HepG2 (cell line): Measurements from ENCODE around the gene LCORL. TPM values are rescaled to one million over a fixed set of nuclear protein-coding genes. Genes with fewer than 3 reads are reported as not detected.
A peak's percentile ranks its signal among the peaks of the same experiment; 100 is the strongest.

ENCODE experiments used
- CEBPB ChIP-seq: IDR thresholded peaks from 2 replicates; pipeline ENCODE4 v1.6.1; 2011; ENCODE audit warnings: low read depth, low read length, improper control_type of control experiment, borderline replicate concordance
- ELF1 ChIP-seq: sonication (generic); formaldehyde crosslinking; IDR thresholded peaks from 2 replicates; pipeline ENCODE4 v1.4.0; 2020; ENCODE audit warnings: missing genetic modification reagents
- ESRRA ChIP-seq: sonication (generic); formaldehyde crosslinking; IDR thresholded peaks from 2 replicates; pipeline ENCODE4 v1.5.1; 2020; ENCODE audit warnings: mild to moderate bottlenecking, low read depth, missing genetic modification reagents
- EZH2 ChIP-seq: conservative IDR thresholded peaks from 2 replicates; pipeline ENCODE4 v1.6.1; 2012; ENCODE audit warnings: mild to moderate bottlenecking, low read depth, low read length, moderate library complexity
- FIP1L1 ChIP-seq: fragments of 200-400 bp; formaldehyde crosslinking; IDR thresholded peaks from 2 replicates; pipeline ENCODE4 v1.6.1; 2018; ENCODE audit warnings: low read depth, mild to moderate bottlenecking, low read length, moderate library complexity, borderline replicate concordance; ENCODE audit not compliant: insufficient read depth
- FLYWCH1 ChIP-seq: sonication (generic); formaldehyde crosslinking; IDR thresholded peaks from 2 replicates; pipeline ENCODE4 v1.8.1; 2023; ENCODE audit warnings: mild to moderate bottlenecking, missing genetic modification reagents
- FOXK1 ChIP-seq: sonication (generic); formaldehyde crosslinking; IDR thresholded peaks from 2 replicates; pipeline ENCODE4 v1.4.0; 2020; ENCODE audit warnings: low read depth, missing genetic modification reagents, borderline replicate concordance
- FOXO1 ChIP-seq: sonication (generic); formaldehyde crosslinking; IDR thresholded peaks from 2 replicates; pipeline ENCODE4 v1.4.0; 2020; ENCODE audit warnings: missing genetic modification reagents
- HCFC1 ChIP-seq: fragments of 150-350 bp; IDR thresholded peaks from 2 replicates; pipeline ENCODE4 v1.6.1; 2014; ENCODE audit warnings: low read depth, low read length
- HMG20B ChIP-seq: conservative IDR thresholded peaks from 2 replicates; pipeline ENCODE4 v1.6.1; 2016; ENCODE audit warnings: missing genetic modification reagents, missing compliant biosample characterization
- KAT7 ChIP-seq: IDR thresholded peaks from 2 replicates; pipeline ENCODE4 v1.6.1; 2018; ENCODE audit warnings: borderline replicate concordance, missing compliant biosample characterization
- KLF9 ChIP-seq: IDR thresholded peaks from 2 replicates; pipeline ENCODE4 v1.6.1; 2016; ENCODE audit warnings: low read depth
- MEIS1 ChIP-seq: sonication (generic); formaldehyde crosslinking; IDR thresholded peaks from 2 replicates; pipeline ENCODE4 v1.9.0; 2021; ENCODE audit warnings: mild to moderate bottlenecking, missing genetic modification reagents, moderate library complexity, borderline replicate concordance
- MLLT10 ChIP-seq: sonication (generic); formaldehyde crosslinking; IDR thresholded peaks from 2 replicates; pipeline ENCODE4 v1.4.0; 2020; ENCODE audit warnings: missing genetic modification reagents
- ZBTB7A ChIP-seq: sonication (generic); formaldehyde crosslinking; IDR thresholded peaks from 2 replicates; pipeline ENCODE4 v1.8.0; 2022; ENCODE audit warnings: mild to moderate bottlenecking, missing genetic modification reagents
- ZNF12 ChIP-seq: sonication (generic); formaldehyde crosslinking; IDR thresholded peaks from 2 replicates; pipeline ENCODE4 v1.5.0; 2020; ENCODE audit warnings: missing genetic modification reagents
- ZNF451 ChIP-seq: sonication (generic); formaldehyde crosslinking; IDR thresholded peaks from 2 replicates; pipeline ENCODE4 v1.5.0; 2020; ENCODE audit warnings: mild to moderate bottlenecking, missing genetic modification reagents
- ZNF484 ChIP-seq: sonication (generic); formaldehyde crosslinking; IDR thresholded peaks from 2 replicates; pipeline ENCODE4 v1.5.1; 2020; ENCODE audit warnings: mild to moderate bottlenecking, low read depth, missing genetic modification reagents, borderline replicate concordance
- ZNF496 ChIP-seq: sonication (generic); formaldehyde crosslinking; IDR thresholded peaks from 2 replicates; pipeline ENCODE4 v1.8.1; 2023; ENCODE audit warnings: mild to moderate bottlenecking, moderate library complexity, missing genetic modification reagents; ENCODE audit not compliant: insufficient replicate concordance
- ZNF530 ChIP-seq: sonication (generic); formaldehyde crosslinking; IDR thresholded peaks from 2 replicates; pipeline ENCODE4 v1.5.0; 2020; ENCODE audit warnings: low read depth, mild to moderate bottlenecking, missing genetic modification reagents
- ZNF766 ChIP-seq: sonication (generic); formaldehyde crosslinking; IDR thresholded peaks from 2 replicates; pipeline ENCODE4 v1.5.0; 2020; ENCODE audit warnings: missing genetic modification reagents, borderline replicate concordance
- ZSCAN22 ChIP-seq: sonication (generic); formaldehyde crosslinking; IDR thresholded peaks from 2 replicates; pipeline ENCODE4 v1.4.0; 2020; ENCODE audit warnings: mild to moderate bottlenecking, missing genetic modification reagents
- polyA plus RNA-seq, 8 experiments: library from polyadenylated mRNA; depleted of rRNA in 3 of 8; stranded (reverse) in 7 of 8; unstranded in 1 of 8; fragments of >200 nt; fragmentation: Illumina TruSeq in 4 of 8; extraction: Trizol in 4 of 8; gene quantifications; 2 replicates each; pipeline versions ENCODE4 v1.2.1 to v1.2.3, GENCODE V29; 2011 to 2016; ENCODE audit warnings: low read depth in 4 of 8, missing spikeins in 1 of 8, mixed read lengths in 1 of 8; ENCODE audit not compliant: insufficient read depth in 1 of 8
- total RNA-seq, 5 experiments: library from RNA; depleted of rRNA; stranded (reverse); fragments of >200 nt; fragmentation: Illumina TruSeq; extraction: Trizol; gene quantifications; 2 replicates each; pipeline ENCODE4 v1.2.3, GENCODE V29; 2016; ENCODE audit warnings: low read depth in 1 of 5
- TF ChIP-seq, protein P1 (sequence below): sonication (generic); formaldehyde crosslinking; IDR thresholded peaks from 2 replicates; pipeline ENCODE4 v1.5.0; 2020; ENCODE audit warnings: missing genetic modification reagents, mild to moderate bottlenecking, borderline replicate concordance
- TF ChIP-seq, protein P2 (sequence below): fragments of 450-650 bp; IDR thresholded peaks from 2 replicates; pipeline ENCODE4 v1.6.1; 2017; ENCODE audit warnings: mild to moderate bottlenecking
- TF ChIP-seq, protein P3 (sequence below): sonication (generic); formaldehyde crosslinking; conservative IDR thresholded peaks from 2 replicates; pipeline ENCODE4 v1.4.0; 2020; ENCODE audit warnings: missing genetic modification reagents

The LCORL gene
- total and polyA plus RNA-seq, 2 of the 13 experiments (the other 11 are each of a cell fraction or from before 2014, with no cell fraction given): 5.3 to 14.5 TPM

DNA sequence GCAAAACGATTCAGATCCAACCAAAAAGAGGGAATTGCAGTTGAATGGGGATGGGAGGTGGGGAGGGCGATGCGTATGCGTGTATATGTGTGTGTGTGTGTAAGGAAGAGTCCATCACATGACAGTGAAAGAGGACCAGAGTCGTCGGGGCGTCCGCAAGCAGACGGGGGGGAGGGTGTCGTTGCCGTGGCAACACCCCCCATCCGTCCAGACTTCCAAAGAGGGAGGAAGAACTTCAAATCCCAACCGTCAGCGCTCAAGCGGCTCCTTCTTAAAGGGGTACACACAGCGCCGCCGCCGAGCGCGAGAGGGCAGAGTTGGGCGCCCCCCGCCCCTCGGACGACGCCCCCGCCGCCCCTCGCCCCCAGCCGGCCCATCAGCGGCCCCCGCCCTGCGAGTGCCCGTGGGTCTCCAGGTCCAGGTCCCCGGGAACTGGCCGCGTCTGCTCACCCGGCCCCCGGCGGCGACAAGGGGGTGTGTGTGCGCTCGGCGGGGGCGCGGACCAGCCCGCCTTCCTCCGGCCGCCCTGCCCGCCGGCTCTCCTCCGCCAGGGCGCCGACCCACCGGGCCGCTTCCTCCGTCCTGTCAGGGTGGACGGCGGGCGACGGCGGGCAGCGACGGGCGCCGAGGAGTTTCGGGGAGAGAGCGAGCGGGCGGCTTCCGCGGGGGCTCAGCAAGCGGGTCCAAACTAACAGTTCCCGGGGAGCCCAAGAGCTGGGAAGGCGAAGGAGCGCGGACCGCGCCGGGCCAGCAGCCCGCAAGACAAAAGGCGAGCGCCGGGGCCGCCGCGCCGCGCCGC is 685 bp downstream of the LCORL start (continued):
- TF ChIP-seq MLLT10 (CRISPR knock-in tag): no peak
- no peak for TF ChIP-seq ZNF766 (CRISPR knock-in tag)
- TF ChIP-seq ZSCAN22 (CRISPR knock-in tag): no peak
- no peak for TF ChIP-seq FOXO1 (CRISPR knock-in tag)
- no peak for TF ChIP-seq HCFC1
- no peak for TF ChIP-seq EZH2
- TF ChIP-seq FLYWCH1 (CRISPR knock-in tag): 0 out of 2 replicates have a peak, but pooled peaks have one; percentile 49
- TF ChIP-seq KAT7: no peak; the same call in 1 of the 2 replicates
- TF ChIP-seq ELF1 (CRISPR knock-in tag): no peak
- TF ChIP-seq ESRRA (CRISPR knock-in tag): no peak
- TF ChIP-seq CEBPB: no peak
- TF ChIP-seq ZBTB7A: 0 out of 2 replicates have a peak, but pooled peaks have one; percentile 21
- TF ChIP-seq HMG20B (CRISPR knock-in tag): no peak
- TF ChIP-seq FIP1L1: no peak
- no peak for TF ChIP-seq ZNF530 (CRISPR knock-in tag)
- TF ChIP-seq, protein P1, sequence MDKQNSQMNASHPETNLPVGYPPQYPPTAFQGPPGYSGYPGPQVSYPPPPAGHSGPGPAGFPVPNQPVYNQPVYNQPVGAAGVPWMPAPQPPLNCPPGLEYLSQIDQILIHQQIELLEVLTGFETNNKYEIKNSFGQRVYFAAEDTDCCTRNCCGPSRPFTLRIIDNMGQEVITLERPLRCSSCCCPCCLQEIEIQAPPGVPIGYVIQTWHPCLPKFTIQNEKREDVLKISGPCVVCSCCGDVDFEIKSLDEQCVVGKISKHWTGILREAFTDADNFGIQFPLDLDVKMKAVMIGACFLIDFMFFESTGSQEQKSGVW (CRISPR knock-in tag): no peak
- TF ChIP-seq, protein P2, sequence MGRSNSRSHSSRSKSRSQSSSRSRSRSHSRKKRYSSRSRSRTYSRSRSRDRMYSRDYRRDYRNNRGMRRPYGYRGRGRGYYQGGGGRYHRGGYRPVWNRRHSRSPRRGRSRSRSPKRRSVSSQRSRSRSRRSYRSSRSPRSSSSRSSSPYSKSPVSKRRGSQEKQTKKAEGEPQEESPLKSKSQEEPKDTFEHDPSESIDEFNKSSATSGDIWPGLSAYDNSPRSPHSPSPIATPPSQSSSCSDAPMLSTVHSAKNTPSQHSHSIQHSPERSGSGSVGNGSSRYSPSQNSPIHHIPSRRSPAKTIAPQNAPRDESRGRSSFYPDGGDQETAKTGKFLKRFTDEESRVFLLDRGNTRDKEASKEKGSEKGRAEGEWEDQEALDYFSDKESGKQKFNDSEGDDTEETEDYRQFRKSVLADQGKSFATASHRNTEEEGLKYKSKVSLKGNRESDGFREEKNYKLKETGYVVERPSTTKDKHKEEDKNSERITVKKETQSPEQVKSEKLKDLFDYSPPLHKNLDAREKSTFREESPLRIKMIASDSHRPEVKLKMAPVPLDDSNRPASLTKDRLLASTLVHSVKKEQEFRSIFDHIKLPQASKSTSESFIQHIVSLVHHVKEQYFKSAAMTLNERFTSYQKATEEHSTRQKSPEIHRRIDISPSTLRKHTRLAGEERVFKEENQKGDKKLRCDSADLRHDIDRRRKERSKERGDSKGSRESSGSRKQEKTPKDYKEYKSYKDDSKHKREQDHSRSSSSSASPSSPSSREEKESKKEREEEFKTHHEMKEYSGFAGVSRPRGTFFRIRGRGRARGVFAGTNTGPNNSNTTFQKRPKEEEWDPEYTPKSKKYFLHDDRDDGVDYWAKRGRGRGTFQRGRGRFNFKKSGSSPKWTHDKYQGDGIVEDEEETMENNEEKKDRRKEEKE: no peak
- TF ChIP-seq, protein P3, sequence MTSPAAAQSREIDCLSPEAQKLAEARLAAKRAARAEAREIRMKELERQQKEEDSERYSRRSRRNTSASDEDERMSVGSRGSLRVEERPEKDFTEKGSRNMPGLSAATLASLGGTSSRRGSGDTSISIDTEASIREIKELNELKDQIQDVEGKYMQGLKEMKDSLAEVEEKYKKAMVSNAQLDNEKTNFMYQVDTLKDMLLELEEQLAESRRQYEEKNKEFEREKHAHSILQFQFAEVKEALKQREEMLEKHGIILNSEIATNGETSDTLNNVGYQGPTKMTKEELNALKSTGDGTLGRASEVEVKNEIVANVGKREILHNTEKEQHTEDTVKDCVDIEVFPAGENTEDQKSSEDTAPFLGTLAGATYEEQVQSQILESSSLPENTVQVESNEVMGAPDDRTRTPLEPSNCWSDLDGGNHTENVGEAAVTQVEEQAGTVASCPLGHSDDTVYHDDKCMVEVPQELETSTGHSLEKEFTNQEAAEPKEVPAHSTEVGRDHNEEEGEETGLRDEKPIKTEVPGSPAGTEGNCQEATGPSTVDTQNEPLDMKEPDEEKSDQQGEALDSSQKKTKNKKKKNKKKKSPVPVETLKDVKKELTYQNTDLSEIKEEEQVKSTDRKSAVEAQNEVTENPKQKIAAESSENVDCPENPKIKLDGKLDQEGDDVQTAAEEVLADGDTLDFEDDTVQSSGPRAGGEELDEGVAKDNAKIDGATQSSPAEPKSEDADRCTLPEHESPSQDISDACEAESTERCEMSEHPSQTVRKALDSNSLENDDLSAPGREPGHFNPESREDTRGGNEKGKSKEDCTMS (CRISPR knock-in tag): no peak
- TF ChIP-seq ZNF496 (CRISPR knock-in tag): no peak
- TF ChIP-seq MEIS1 (CRISPR knock-in tag): 0 out of 2 replicates have a peak, but pooled peaks have one; percentile 18
- no peak for TF ChIP-seq ZNF451 (CRISPR knock-in tag)
- no peak for TF ChIP-seq KLF9 (CRISPR knock-in tag)
- 0 out of 2 replicates have a peak, but pooled peaks have one; percentile 28 for TF ChIP-seq ZNF12 (CRISPR knock-in tag)
- no peak for TF ChIP-seq FOXK1 (CRISPR knock-in tag)
- no peak for TF ChIP-seq ZNF484
